NCI-H2196 (cell line): ENCODE data around the gene PTPRN2.
"Not testable (repeated sequence)": the region's sequence is repeated elsewhere in the genome, so short reads cannot be mapped to it uniquely, and the experiment has no call there.

Experiments used
- DNase-seq: peaks from one replicate; lab custom pipeline; 2025; ENCODE audit not compliant: unreplicated experiment; lab: John Stamatoyannopoulos, UW

The PTPRN2 gene

DNA sequence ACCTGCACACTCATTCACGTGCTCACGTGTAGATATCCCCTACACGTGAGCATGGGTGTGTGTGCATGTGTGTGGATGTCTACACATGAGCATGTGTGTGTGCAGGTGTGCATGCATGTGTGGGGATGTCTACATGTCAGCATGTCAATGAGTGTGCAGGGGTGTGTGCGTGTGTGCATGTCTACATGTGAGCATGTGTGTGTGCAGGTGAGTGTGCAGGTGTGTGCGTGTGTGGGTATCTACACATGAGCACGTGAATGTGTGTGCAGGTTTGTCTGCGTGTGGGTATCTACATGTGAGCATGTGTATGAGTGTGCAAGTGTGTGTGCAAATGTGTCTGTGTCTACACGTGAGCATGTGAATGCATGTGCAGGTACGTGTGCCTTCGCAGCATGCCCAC is 274.8 kb downstream of the PTPRN2 start:
- no peak for DNase-seq

DNA sequence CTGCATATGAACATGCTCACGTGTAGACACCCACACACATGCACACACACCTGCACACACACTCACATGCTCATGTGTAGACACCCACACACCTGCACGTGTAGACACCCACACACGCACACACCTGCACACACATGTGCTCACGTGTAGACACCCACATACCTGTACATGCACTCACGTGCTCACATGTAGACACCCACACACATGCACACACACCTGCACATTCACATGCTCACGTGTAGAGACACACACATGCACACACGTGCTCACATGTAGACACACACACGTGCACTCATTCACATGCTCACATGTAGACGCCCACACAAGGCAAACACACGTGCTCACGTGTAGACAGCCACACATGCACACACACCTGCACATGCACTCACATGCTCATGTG is 275.8 kb downstream of the PTPRN2 start:
- no peak for DNase-seq

DNA sequence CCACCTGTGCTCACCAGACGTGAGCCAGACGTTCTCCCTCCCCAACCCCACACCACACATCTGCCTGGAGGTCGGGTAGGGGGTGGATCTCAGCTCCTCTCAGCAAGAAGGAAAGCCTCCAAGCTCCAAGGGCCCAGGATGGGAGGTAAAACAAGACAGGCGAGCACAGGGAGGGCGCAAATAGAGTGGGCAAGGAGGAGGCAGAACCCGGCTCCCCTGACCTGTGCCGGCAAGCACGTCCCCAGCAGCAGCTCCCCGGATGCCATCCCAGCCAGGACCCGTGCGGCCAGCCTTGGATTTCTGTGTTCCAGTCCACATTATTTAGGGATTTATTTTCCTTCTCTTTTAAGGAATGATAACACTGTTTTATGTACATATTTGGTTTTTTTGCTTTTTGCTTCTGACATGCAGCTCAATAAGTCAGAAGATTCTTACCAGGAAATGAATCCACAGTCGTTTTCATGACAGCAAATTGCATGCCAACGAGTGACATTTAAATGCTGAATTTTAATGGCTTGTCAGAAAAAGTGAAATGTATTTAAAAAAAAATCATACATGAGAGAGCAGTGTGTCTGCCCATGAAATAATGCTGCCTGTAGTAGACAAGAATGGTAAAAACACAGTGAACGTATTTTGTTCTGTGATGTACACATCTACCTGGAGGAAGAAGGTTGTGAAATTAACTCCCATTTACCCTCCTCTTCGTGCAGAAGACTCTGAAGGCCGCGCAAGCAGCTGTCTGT is 276.5 kb downstream of the PTPRN2 start:
- DNase-seq, result no peak

DNA sequence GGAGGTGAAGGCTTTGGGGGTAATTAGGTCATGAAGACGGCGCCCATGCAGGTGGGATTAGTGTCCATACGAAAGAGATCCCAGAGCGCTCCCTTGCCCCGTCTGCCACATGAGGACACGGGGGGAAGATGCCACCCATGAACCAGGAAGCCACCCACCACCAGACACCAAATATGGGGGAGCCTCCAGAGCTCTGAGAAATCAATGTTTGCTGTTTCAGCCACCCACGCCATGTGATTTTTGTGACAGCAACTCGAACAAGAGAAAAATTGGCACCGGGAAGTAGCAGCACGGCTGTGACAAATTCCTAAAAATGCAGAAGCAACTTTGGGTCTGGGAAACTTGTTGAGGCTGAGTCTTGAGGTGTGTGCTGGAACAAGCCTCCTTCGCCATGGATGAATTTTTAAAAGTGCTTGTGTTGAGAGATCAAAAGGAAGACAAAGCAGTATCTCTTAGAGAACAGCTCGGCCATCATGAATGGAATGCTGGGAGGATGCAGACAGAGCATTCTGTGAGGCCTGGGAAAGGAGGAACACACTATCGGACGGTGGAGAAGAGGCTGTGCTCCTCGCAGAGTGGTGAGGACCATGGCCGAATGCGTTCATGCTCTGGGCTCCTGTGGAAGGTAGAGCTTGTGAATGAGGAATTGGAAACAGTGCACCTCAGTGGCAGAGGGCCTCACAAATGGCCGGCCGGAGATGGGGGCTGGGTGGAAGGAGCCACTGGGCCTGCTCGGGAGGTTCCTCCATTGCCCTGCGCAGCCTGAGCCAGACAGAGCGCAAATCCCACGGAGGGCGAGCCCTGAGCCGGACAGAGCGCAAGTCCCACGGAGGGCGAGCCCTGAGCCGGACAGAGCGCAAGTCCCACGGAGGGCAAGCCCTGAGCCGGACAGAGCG is 277.5 kb downstream of the PTPRN2 start:
- no peak for DNase-seq

DNA sequence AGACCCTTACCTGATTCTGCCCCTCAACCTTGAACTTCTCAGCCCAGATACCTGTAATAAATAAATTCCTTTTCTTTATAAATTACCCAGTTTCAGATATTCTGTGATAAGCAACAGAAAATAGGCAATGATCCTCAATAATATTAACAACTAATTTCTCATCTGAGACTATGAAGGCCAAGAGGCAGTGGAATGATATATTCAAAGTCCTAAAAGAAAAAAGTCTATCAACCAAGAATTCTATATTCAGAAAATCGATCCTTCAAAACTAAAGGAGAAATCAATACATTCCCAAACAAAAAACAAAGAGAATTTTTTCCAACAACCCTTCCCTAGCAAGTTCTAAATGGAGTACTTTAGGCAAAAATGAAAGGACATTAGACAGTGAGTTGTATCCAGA is 279.6 kb downstream of the PTPRN2 start:
- no peak for DNase-seq

DNA sequence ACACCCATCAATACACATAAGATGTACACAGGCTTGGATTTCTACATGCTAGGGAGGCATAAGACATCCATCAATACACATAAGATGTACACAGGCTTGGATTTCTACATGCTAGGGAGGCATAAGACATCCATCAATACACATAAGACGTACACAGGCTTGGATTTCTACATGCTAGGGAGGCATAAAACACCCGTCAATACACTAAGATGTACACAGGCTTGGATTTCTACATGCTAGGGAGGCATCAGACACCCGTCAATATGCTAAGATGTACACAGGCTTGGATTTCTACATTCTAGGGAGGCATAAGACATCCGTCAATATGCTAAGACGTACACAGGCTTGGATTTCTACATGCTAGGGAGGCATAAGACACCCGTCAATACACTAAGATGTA is 283.6 kb downstream of the PTPRN2 start:
- DNase-seq, result not testable (repeated sequence)

DNA sequence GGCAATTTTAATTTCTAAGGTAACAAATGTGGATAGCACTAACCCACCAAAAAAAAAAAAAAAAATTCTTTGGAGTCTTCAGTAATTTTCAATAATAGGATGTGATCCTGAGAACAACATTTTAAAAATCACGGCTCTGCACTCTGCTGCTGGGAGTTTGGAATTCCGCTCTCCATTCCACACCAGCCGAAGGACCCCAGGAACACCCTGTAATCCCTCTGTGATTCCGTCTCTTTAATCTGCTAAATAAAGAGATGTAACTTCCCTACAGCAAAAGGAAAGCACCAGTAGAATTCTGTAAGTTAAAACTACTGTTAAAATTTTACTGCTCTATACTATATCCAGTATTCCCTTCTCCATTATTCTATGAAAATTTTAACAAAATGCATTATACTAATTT is 284.5 kb downstream of the PTPRN2 start:
- no peak for DNase-seq

DNA sequence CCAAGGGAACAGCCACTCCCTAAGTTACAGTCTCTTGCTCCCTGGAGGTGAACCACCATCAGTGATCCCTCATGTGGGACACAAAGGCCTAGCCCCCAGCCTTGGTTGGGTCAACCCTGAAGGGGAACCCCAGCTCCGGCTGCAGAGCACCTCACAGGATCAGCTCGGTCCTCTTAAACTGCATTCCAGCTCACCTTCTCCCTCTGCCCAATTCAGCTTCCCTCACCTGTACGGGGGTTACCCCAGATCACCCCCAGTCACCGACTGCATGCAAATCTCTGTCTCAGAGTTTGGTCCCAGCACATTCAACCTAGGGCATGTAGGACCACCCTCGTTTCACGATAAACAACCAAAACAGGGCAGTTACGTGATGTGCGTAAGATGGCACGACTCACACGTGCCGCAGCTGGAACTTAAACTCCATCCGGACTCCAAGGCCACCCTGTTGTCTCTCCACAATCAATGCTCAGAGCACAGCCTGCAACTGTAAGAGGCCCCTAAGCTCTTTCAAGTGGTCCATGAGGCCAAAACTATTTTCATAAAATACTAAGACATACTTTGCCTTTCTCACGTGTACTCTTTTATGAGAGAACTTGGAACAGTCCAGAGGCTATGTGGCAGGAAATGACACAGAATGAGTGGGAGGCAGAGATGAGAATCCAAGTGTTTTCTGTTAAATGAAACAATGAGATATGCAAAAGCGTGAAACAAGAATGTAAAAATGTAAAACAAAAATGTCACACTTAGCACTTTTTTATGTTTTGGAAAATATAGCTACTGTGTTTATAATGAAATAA is 285.2 kb downstream of the PTPRN2 start:
- no peak for DNase-seq

DNA sequence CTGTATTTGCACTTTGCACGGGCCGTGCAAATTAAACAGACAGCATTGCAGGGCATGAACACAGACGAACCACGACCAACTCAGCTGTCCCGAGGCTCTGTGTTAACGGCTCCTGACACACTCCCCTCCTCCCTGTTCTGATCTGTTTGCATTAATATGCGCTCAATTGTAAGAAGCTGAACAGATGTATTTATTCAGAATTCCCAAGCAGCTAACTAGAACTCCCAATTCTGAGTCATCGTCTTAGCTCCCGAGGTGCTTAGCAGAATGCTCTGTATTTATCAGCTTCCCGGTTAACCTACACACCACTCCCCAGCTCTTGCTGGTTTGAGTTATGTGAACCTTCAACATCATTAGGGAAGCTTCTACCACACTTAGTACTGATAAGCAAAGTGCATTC is 286.4 kb downstream of the PTPRN2 start:
- no peak for DNase-seq

DNA sequence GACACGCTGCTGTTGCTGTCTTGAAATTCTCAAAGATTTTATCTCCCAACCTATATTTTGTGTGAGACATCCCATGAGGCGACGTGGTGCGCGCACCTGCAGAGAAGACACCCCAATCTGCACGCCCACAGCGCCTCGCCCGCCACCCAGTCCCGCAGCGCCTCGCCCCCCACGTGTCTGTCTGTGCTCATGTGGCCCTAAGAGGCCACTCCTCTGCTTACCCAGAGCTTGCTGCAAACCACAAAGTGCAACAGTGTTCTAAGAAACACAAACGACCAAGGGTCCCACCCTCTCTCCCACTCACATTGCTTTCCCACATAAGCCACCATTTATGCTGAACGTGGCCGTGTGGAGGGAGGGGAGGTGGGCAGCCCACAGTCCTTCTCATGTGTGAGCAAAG is 287.2 kb downstream of the PTPRN2 start:
- DNase-seq, result no peak

DNA sequence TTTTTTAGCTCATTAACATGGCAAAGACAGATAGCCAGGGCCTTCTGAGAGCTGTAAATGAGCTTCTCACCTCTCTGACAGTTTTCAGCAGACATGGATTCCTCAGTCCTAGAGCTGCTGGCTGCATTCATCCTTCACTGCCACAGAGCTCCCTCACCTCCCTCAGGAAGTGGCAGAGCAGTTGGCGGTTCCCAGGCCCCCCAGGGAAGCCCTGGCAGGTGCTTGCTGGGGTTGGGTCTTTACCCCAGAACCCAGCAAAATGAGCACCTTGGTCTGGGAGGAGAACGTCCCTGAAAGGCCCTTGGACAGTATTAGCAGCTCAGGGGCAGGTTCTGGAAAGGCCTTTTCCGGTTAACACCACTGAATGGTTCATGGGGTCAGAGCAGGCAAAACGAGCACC is 288.0 kb downstream of the PTPRN2 start:
- no peak for DNase-seq

DNA sequence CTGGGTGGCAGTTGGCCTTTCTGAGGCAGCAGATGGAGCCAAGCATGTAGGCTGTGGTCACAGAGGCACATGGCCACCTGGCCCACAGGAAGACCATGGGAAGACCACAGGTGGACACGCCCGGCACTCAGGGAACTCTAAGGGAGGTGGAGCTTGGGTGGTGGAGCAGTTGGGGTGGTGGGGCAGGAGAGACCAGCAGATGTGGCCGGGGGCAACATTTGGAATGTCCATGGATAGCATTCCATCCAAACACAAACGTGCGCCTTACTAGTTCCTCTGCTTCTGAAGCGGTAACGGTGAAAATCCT is 290.9 kb downstream of the PTPRN2 start:
- no peak for DNase-seq

DNA sequence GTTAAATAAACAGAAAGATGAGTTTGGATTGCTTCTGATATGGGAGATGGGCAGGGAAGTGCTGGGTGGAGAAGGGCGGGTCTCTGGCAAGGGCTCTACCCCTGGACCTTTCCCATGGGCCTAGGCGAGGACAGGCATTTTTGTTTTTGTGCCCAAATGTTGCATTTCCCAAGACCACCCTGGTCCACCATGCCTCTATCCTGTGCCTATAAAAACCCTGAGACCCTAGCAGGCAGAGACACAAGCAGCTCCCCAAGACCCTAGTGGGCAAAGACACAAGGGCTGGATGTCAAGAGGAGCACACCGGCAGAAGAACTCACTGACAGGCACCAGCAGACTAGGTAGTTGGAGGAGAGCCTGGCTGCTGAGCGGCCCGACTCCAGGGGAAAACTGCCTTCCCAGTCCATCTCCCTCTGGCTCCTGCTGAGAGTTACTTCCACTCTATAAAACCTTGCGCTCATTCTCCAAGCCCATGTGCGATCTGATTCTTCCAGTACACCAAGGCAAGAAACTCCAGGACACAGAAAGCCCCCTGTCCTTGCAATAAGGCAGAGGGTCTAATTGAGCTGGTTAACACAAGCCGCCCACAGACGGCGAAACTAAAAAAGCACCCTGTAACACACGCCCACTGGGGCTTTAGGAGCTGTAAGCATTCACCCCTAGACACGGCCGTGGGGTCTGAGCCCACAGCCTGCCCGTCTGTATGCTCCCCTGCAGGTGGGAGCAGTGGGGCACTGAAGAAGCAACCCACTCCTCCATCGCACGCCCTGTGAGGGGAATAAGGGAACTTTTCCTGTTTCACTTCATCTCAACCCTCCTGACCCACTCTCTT is 291.4 kb downstream of the PTPRN2 start:
- DNase-seq, result no peak

DNA sequence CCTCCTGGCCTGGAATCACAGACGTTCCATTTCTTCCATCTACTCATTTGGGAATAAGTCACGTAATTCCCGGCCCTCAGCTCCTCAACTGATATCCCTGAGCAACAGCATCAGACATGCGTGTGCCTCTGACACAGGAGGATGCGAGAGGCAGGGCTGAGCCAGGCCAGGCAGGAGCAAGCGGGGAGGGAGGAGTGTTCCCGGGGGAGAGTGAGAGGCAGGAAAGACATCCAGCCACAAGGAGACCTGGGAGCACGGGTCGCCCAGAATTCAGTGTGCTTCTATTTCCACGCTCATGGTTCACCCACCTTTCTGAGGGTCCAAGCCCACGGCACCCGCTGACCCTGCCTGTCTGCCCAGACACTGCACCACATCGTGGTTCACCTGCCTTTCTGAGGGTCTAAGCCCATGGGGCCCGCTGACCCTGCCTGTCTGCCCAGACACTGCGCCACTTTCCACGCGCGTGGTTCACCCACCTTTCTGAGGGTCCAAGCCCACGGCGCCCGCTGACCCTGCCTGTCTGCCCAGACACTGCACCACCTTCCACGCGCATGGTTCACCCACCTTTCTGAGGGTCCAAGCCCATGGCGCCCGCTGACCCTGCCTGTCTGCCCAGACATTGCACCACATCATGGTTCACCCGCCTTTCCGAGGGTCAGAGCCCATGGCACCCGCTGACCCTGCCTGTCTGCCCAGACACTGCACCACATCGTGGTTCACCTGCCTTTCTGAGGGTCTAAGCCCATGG is 293.0 kb downstream of the PTPRN2 start:
- not testable (repeated sequence) for DNase-seq

DNA sequence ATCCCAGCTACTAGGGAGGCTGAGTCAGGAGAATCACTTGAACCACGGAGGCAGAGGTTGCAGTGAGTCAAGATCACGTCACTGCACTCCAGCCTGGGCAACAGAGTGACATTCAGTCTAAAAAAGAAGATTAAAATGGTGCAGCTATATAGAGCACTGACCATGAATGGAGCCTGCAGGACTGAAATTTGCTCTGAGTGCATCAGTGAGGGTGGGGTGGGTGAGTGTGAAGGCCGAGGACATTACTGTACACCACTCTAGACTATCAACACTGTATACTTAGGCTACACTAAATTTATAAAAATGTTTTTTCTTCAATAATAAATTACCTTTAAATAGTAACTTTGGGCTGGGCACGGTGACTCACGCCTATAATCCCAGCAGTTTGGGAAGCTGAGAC is 294.7 kb downstream of the PTPRN2 start:
- DNase-seq, result no peak

DNA sequence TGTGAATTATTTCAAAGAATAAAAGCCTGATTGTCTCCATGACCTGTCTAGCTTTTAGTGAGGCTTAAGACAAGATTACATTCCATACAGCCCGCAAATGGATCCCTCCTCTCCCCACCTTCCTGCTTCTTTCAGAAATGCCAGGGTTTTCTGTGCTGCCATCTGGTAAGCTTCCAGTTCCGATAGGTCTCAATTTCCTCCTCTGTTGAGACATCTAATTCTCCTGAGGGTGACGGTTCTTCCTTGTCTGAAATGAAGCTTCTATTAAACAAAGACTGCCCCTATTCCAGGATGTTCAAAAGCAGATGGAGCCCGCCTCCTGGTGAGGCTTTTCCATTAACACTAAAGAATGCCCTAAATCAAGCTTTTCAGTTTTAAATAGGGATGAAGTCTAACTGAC is 295.6 kb downstream of the PTPRN2 start:
- DNase-seq, result no peak

DNA sequence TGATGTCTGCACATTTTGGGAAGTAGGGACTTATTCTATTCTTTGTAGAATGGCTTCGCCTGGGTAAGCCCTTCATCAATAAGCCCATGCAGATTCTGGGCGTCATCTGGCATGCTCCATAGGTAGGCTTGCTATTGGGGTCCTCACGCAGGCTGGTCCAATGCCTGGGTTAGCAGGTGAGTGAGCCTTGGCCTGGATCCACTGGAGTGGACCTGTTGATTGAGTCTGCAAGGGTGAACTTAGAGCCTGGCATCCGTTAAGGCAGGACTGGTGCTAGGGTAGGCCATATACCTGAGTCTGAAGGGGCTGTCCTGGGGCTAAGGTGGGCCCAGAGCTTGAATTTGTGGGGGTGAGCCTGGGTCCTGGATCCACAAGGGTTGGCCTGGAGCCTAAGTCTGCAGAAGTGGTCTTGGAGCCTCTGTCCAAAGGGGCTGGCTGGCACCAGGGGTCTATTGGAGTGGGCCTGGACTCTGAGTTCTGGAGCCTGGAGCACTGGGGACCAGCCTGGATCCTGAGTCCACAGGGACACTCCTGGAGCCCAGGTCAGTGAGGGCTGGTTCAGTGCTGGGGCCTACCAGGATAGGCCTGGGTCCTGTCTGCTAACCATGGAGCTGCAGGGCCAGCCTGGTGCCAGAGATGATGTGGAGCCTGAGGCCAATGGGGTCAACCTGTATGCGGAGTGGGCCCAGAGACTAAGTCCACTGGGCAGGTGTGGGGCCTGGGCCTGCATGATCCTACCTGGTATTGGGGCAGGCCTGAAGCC is 297.7 kb downstream of the PTPRN2 start:
- no peak for DNase-seq

DNA sequence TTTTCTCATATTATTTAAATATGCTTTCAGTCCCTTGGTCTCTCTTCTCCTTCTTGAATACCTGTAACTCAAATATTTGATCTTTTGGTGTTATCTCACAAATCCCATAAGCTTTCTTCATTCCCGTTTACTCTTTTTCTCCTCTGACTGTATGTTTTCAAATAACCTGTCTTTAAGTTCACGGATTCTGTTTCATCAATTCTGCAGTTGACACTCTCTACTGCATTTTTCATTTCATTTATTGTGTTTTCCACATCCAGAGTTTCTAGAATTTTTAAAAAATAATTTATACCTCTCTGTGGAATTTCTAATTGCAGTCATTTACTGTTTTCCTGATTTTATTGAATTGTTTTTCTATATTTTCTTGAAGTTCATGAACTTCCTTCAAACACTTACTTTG is 298.4 kb downstream of the PTPRN2 start:
- DNase-seq, result no peak

DNA sequence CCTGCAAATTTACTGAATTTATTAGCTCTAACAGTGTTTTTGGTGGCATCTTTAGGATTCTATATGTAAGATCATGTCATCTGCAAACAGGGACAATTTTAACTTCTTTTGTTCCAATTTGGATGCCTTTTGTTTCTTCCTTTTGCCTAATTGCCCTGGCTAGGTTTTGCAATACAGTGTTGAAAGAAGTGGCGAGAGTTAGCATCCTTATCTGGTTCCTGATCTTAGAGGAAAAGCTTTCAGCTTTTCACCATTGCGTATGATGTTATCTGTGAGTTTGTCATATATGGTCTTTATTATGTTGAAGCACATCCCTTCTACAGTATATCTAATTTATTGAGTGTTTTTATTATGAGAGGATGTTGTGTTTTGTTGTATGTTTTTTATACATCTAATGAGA is 301.4 kb downstream of the PTPRN2 start:
- no peak for DNase-seq

DNA sequence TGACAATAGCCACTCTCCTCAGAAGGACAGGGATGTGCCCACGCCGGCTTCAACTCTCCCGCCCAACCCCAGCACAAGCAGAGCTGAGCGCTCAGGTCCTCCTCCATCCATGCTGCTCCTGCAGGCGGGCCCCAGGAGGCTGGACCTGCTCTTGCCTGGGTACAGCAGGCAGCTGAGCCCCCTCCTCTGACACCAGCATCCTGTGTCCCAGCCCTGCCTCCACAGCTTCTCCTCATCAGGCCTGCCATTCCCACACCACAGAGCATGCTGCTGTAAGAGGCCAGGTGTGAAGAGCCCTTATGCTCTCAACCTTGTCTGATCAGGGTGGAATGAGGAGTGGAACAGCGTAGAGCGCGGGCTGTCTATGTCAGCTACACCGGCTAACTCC is 302.2 kb downstream of the PTPRN2 start:
- no peak for DNase-seq
